ENCODE data around the gene ZNF521. TPM values are rescaled to one million over a fixed set of nuclear protein-coding genes. Genes with fewer than 3 reads are reported as not detected.

Gene ZNF521
- total RNA-seq, 2 donors from 2014 or later, result 3.8 to 5.3 TPM

GRCh38 chr18:25326361-25326952, 25.5 kb downstream of the ZNF521 start:
- DNase-seq, result no peak
- Histone ChIP-seq H3K27ac (no peak overlapping the region), H3K4me3 (no peak overlapping the region), H3K27me3 (no peaks in the 10 kb centered on the region), H3K9me3 (no peaks in the 10 kb centered on the region), H3K4me1 (no peaks in the 10 kb centered on the region), H3K36me3 (no peaks in the 10 kb centered on the region), H3K9ac (ENCODE audit: low read depth in 2 of 2, low read length in 2 of 2) (no peak overlapping the region)
- intact Hi-C loops (cut with DNase I), result no loop called here
- no peak for TF ChIP-seq CTCF (IDR thresholded peaks at IDR 0.05)

GRCh38 chr18:25322806-25323205, 29.2 kb downstream of the ZNF521 start:
- Histone ChIP-seq H3K36me3 (no peaks in the 10 kb centered on the region), H3K9ac (ENCODE audit: low read depth in 2 of 2, low read length in 2 of 2) (no peak overlapping the region), H3K27me3 (no peaks in the 10 kb centered on the region), H3K9me3 (no peaks in the 10 kb centered on the region), H3K27ac (no peak overlapping the region), H3K4me3 (no peak overlapping the region), H3K4me1 (no peaks in the 10 kb centered on the region)
- no peak for DNase-seq
- TF ChIP-seq CTCF (IDR thresholded peaks at IDR 0.05), result no peak
- intact Hi-C loops (cut with DNase I), result no loop called here

GRCh38 chr18:25316381-25317018, 35.5 kb downstream of the ZNF521 start:
- Histone ChIP-seq H3K27ac (no peak overlapping the region), H3K36me3 (no peaks in the 10 kb centered on the region), H3K9ac (ENCODE audit: low read depth in 2 of 2, low read length in 2 of 2) (no peak overlapping the region), H3K4me3 (no peak overlapping the region), H3K9me3 (no peaks in the 10 kb centered on the region), H3K4me1 (no peaks in the 10 kb centered on the region), H3K27me3 (no peaks in the 10 kb centered on the region)
- no peak for TF ChIP-seq CTCF (IDR thresholded peaks at IDR 0.05)
- DNase-seq, result no peak
- intact Hi-C loops (cut with DNase I), result no loop called here

- Histone ChIP-seq H3K36me3 (no peaks in the 10 kb centered on the region), H3K9me3 (no peaks in the 10 kb centered on the region), H3K27ac (no peak overlapping the region), H3K9ac (ENCODE audit: low read depth in 2 of 2, low read length in 2 of 2) (no peak overlapping the region), H3K4me3 (no peak overlapping the region), H3K4me1 (no peaks in the 10 kb centered on the region), H3K27me3 (no peaks in the 10 kb centered on the region)
- intact Hi-C loops (cut with DNase I), result no loop called here
- no peak for TF ChIP-seq CTCF (IDR thresholded peaks at IDR 0.05)
- DNase-seq, result no peak
Measured at GRCh38 chr18:25314838-25315190, 37.2 kb downstream of the ZNF521 start.

GRCh38 chr18:25314151-25314837, 37.7 kb downstream of the ZNF521 start:
- no peaks in the 10 kb centered on the region for H3K36me3 ChIP-seq
- no peaks in the 10 kb centered on the region for H3K9me3 ChIP-seq
- TF ChIP-seq CTCF (IDR thresholded peaks at IDR 0.05), result no peak
- DNase-seq, result no peak
- no peaks in the 10 kb centered on the region for H3K4me1 ChIP-seq
- H3K9ac ChIP-seq (ENCODE audit: low read depth in 2 of 2, low read length in 2 of 2), result no peak overlapping the region
- H3K4me3 ChIP-seq, result no peak overlapping the region
- H3K27me3 ChIP-seq, result no peaks in the 10 kb centered on the region
- intact Hi-C loops (cut with DNase I), result no loop called here
- no peak overlapping the region for H3K27ac ChIP-seq

Data from colonic mucosa (tissue), 4 donors.